Measurements from ENCODE around the gene PTPRG. TPM values are rescaled to one million over a fixed set of nuclear protein-coding genes. Genes with fewer than 3 reads are reported as not detected.

The PTPRG gene
- total RNA-seq, 1 experiment from 2014 or later, result 0.73 TPM

DNA sequence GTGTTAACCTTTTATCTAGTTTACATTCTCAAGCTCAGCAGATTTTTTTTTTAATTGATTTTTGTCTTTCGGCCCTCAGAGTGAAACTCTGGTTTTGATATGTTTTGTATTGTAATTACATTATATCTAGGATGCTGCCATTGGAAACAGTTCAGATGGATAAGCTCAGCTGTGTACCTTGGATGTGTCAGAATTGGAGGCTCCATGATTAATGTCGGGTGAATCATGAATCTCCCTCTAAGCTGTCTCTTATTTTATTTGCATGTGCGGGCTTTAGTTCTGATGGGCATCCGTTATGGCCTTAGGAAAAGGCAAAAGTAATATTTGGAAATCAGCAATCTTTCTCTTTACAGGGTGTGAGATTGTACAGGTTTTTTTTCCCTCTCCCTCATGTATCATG lies 4.2 kb downstream of the PTPRG start:
- no peak for DNase-seq
- no TSS peak for BruUV-seq (replicated peaks)
- Histone ChIP-seq H3K9me3 (ENCODE audit: low read length) (no peaks in the 10 kb centered on the region), H3K27ac (ENCODE audit: low read length) (no peak overlapping the region), H3K4me1 (ENCODE audit: insufficient read depth, low read length) (peaks cover 2% of the 10 kb centered on the region; the same call in 1 of the 2 replicates), H3K9ac (ENCODE audit: low read length) (no peak overlapping the region), H2AFZ (ENCODE audit: low read length) (no peak overlapping the region), H4K20me1 (ENCODE audit: low read length) (no peaks in the 10 kb centered on the region), H3F3A (ENCODE audit: low read length, unreplicated experiment) (no peaks in the 10 kb centered on the region), H3K4me3 (ENCODE audit: low read length) (no peak overlapping the region), H3K4me2 (ENCODE audit: low read length) (no peak overlapping the region), H3K79me2 (ENCODE audit: low read length) (no peaks in the 10 kb centered on the region), H3K36me3 (ENCODE audit: low read depth, low read length) (no peaks in the 10 kb centered on the region), H3K27me3 (ENCODE audit: low read length) (peaks cover 52% of the 10 kb centered on the region), H3K9me2 (replicated peaks; ENCODE audit: low read length) (no peaks in the 10 kb centered on the region)
- ChIA-PET CTCF (no interaction called here), POLR2A (ENCODE audit: unreplicated experiment) (no interaction called here)
- intact Hi-C loops (cut with micrococcal nuclease), result no loop called here
- ATAC-seq, result no peak
- TF ChIP-seq EZH2phosphoT487 (IDR thresholded peaks at IDR 0.05; ENCODE audit: borderline replicate concordance, low read length) (no peak), EZH2 (IDR thresholded peaks at IDR 0.05; ENCODE audit: low read length, unreplicated experiment) (no peak), CTCF (conservative IDR thresholded peaks at IDR 0.05; ENCODE audit: low read depth, low read length) (no peak)

DNA sequence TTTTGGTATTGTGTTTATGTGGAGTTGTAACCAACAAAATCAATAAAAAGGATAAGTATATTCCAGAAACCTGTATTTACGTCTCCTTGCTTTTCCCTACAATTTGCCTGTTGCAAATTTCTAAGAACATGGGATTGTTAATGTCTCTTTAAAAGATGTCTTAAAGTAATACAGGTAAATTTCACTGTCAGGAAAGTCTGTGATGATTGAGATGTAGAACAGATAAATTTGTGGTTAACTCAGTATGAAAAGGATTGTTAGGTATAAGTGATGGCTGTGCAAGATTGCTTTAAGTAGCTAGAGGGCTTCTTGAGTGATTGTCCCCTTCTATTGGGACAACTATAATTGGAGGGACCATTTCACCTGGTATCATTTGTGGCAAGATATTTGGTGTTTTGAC lies 6.8 kb downstream of the PTPRG start:
- Histone ChIP-seq H3K27me3 (ENCODE audit: low read length) (peaks cover 26% of the 10 kb centered on the region), H3K9me2 (replicated peaks; ENCODE audit: low read length) (no peaks in the 10 kb centered on the region), H3K9ac (ENCODE audit: low read length) (no peak overlapping the region), H2AFZ (ENCODE audit: low read length) (no peak overlapping the region), H3K79me2 (ENCODE audit: low read length) (no peaks in the 10 kb centered on the region), H4K20me1 (ENCODE audit: low read length) (no peaks in the 10 kb centered on the region), H3K4me1 (ENCODE audit: insufficient read depth, low read length) (no peaks in the 10 kb centered on the region), H3K27ac (ENCODE audit: low read length) (no peak overlapping the region), H3K4me2 (ENCODE audit: low read length) (no peak overlapping the region), H3K4me3 (ENCODE audit: low read length) (no peak overlapping the region), H3K9me3 (ENCODE audit: low read length) (no peaks in the 10 kb centered on the region), H3K36me3 (ENCODE audit: low read depth, low read length) (no peaks in the 10 kb centered on the region), H3F3A (ENCODE audit: low read length, unreplicated experiment) (no peaks in the 10 kb centered on the region)
- ATAC-seq, result no peak
- POLR2A ChIA-PET (ENCODE audit: unreplicated experiment), result no interaction called here
- DNase-seq, result no peak
- CTCF ChIA-PET, result no interaction called here
- BruUV-seq (replicated peaks), result no TSS peak
- TF ChIP-seq CTCF (conservative IDR thresholded peaks at IDR 0.05; ENCODE audit: low read depth, low read length) (no peak), EZH2phosphoT487 (IDR thresholded peaks at IDR 0.05; ENCODE audit: borderline replicate concordance, low read length) (no peak), EZH2 (IDR thresholded peaks at IDR 0.05; ENCODE audit: low read length, unreplicated experiment) (no peak)
- intact Hi-C loops (cut with micrococcal nuclease), result no loop called here

- no peaks in the 10 kb centered on the region for H3K79me2 ChIP-seq (ENCODE audit: low read length)
These were observed 8.6 kb downstream of the PTPRG start for GRCh38 chr3:61569856-61570580.

More at GRCh38 chr3:61569856-61570580, 8.6 kb downstream of the PTPRG start:
- no peaks in the 10 kb centered on the region for H3K9me3 ChIP-seq (ENCODE audit: low read length)
- ChIA-PET CTCF (no interaction called here), POLR2A (ENCODE audit: unreplicated experiment) (no interaction called here)
- no peaks in the 10 kb centered on the region for H3F3A ChIP-seq (ENCODE audit: low read length, unreplicated experiment)
- TF ChIP-seq EZH2 (IDR thresholded peaks at IDR 0.05; ENCODE audit: low read length, unreplicated experiment), result no peak
- no peak for TF ChIP-seq EZH2phosphoT487 (IDR thresholded peaks at IDR 0.05; ENCODE audit: borderline replicate concordance, low read length)
- no peak for TF ChIP-seq CTCF (conservative IDR thresholded peaks at IDR 0.05; ENCODE audit: low read depth, low read length)
- no peak overlapping the region for H2AFZ ChIP-seq (ENCODE audit: low read length)
- H3K36me3 ChIP-seq (ENCODE audit: low read depth, low read length), result no peaks in the 10 kb centered on the region
- ATAC-seq, result no peak
- H3K9ac ChIP-seq (ENCODE audit: low read length), result no peak overlapping the region
- intact Hi-C loops (cut with micrococcal nuclease), result no loop called here
- no peaks in the 10 kb centered on the region for H3K9me2 ChIP-seq (replicated peaks; ENCODE audit: low read length)
- no peak overlapping the region for H3K4me3 ChIP-seq (ENCODE audit: low read length)
- H3K4me1 ChIP-seq (ENCODE audit: insufficient read depth, low read length), result no peaks in the 10 kb centered on the region
- peaks cover 12% of the 10 kb centered on the region for H3K27me3 ChIP-seq (ENCODE audit: low read length)
- no peak overlapping the region for H3K27ac ChIP-seq (ENCODE audit: low read length)
- no TSS peak for BruUV-seq (replicated peaks)
- H4K20me1 ChIP-seq (ENCODE audit: low read length), result no peaks in the 10 kb centered on the region
- no peak for DNase-seq
- no peak overlapping the region for H3K4me2 ChIP-seq (ENCODE audit: low read length)

All from PC-3 (cell line).